Bone marrow (tissue), 2 donors: ENCODE measurements around the gene ZNF695.
"Not testable (repeated sequence)": the region's sequence is repeated elsewhere in the genome, so short reads cannot be mapped to it uniquely, and the experiment has no call there.

Experiments used
- DNase-seq, 2 donors: peaks; one replicate each; lab custom pipeline; 2025; lab: John Stamatoyannopoulos, UW

ZNF695 gene

GRCh38 chr1:247007511-247008405 lies at the start of gene ZNF695:
Gene ZNF695 (minus strand): TSS chr1:247008057. CDS start chr1:247007908, 149 bp downstream.
- peak; percentile 59 to 88 for DNase-seq

GRCh38 chr1:247056071-247056470 lies 48.2 kb upstream of the ZNF695 start:
- DNase-seq, result no peak

GRCh38 chr1:247054992-247055415 lies 47.1 kb upstream of the ZNF695 start:
- DNase-seq, result no peak

GRCh38 chr1:247047702-247048101 lies 39.8 kb upstream of the ZNF695 start:
- DNase-seq, result no peak

- DNase-seq, result no peak
Observed at GRCh38 chr1:247047260-247047659, 39.4 kb upstream of the ZNF695 start.

- DNase-seq, result no peak
Observed at GRCh38 chr1:247043406-247043805, 35.5 kb upstream of the ZNF695 start.

GRCh38 chr1:247037511-247038320 lies 29.9 kb upstream of the ZNF695 start:
- no peak for DNase-seq

GRCh38 chr1:247032306-247032705 lies 24.4 kb upstream of the ZNF695 start:
- not testable (repeated sequence) for DNase-seq

GRCh38 chr1:247024658-247025057 lies 16.8 kb upstream of the ZNF695 start:
- DNase-seq, result not testable (repeated sequence)

- DNase-seq, result no peak
Observed at GRCh38 chr1:247013391-247013790, 5.5 kb upstream of the ZNF695 start.

- no peak for DNase-seq
Observed at GRCh38 chr1:247008406-247008799, 546 bp upstream of the ZNF695 start.

GRCh38 chr1:247004081-247004480 lies 3.8 kb downstream of the ZNF695 start:
- not testable (repeated sequence) for DNase-seq

- DNase-seq, result no peak
Observed at GRCh38 chr1:246989901-246990300, 18.0 kb downstream of the ZNF695 start.

- DNase-seq, result no peak
Observed at GRCh38 chr1:246988316-246988715, 19.5 kb downstream of the ZNF695 start.

GRCh38 chr1:246987083-246987690 lies 20.7 kb downstream of the ZNF695 start:
- no peak for DNase-seq

GRCh38 chr1:246978785-246979184 lies 29.1 kb downstream of the ZNF695 start:
- no peak for DNase-seq

GRCh38 chr1:246978281-246978680 lies 29.6 kb downstream of the ZNF695 start:
- no peak for DNase-seq

GRCh38 chr1:246971969-246972368 lies 35.9 kb downstream of the ZNF695 start:
- DNase-seq, result no peak

- DNase-seq, result peak; percentile 3 to 15
Observed at GRCh38 chr1:246971090-246971721, 36.7 kb downstream of the ZNF695 start.

GRCh38 chr1:246969621-246970020 lies 38.2 kb downstream of the ZNF695 start:
- DNase-seq, result no peak

GRCh38 chr1:246966502-246966901 lies 41.4 kb downstream of the ZNF695 start:
- no peak for DNase-seq
